Neural crest cell (in vitro differentiated cells): Measurements from ENCODE around the gene PPP1R3C. TPM values are rescaled to one million over a fixed set of nuclear protein-coding genes. Genes with fewer than 3 reads are reported as not detected.

Source experiments
- DNase-seq: peaks from one replicate; pipeline ENCODE4 v3.0.0; 2021; ENCODE audit warnings: low read depth, mixed read lengths, low spot score
- H3K27ac Mint-ChIP-seq: one replicate; pipeline ENCODE4 v1.8.0; 2021; ENCODE audit warnings: mild to moderate bottlenecking, mixed read lengths; ENCODE audit not compliant: unreplicated experiment
- H3K27me3 Mint-ChIP-seq: 2 replicates; pipeline ENCODE4 v1.8.0; 2021; ENCODE audit warnings: low read depth, mild to moderate bottlenecking, mixed read lengths
- H3K36me3 Mint-ChIP-seq: 2 replicates; pipeline ENCODE4 v1.8.0; 2021; ENCODE audit warnings: low read depth, mild to moderate bottlenecking, mixed read lengths
- H3K4me1 Mint-ChIP-seq: 2 replicates; pipeline ENCODE4 v1.8.0; 2021; ENCODE audit warnings: mixed read lengths
- H3K4me3 Mint-ChIP-seq: one replicate; pipeline ENCODE4 v1.8.0; 2021; ENCODE audit warnings: mild to moderate bottlenecking, mixed read lengths
- H3K9me3 Mint-ChIP-seq: 2 replicates; pipeline ENCODE4 v1.8.0; 2021; ENCODE audit warnings: mixed read lengths
- total RNA-seq: library from RNA; stranded (reverse); gene quantifications from 2 replicates; pipeline ENCODE4 v1.2.1, GENCODE V29; 2021
- TF ChIP-seq, protein P1 (sequence below): fragments of 200-600 bp; sonication (generic); conservative IDR thresholded peaks from 2 replicates; pipeline ENCODE4 v1.5.0; 2021; ENCODE audit warnings: antibody characterized with exemption, mild to moderate bottlenecking

The PPP1R3C gene
- total RNA-seq, 1 donor from 2014 or later = 3.6 TPM

DNA sequence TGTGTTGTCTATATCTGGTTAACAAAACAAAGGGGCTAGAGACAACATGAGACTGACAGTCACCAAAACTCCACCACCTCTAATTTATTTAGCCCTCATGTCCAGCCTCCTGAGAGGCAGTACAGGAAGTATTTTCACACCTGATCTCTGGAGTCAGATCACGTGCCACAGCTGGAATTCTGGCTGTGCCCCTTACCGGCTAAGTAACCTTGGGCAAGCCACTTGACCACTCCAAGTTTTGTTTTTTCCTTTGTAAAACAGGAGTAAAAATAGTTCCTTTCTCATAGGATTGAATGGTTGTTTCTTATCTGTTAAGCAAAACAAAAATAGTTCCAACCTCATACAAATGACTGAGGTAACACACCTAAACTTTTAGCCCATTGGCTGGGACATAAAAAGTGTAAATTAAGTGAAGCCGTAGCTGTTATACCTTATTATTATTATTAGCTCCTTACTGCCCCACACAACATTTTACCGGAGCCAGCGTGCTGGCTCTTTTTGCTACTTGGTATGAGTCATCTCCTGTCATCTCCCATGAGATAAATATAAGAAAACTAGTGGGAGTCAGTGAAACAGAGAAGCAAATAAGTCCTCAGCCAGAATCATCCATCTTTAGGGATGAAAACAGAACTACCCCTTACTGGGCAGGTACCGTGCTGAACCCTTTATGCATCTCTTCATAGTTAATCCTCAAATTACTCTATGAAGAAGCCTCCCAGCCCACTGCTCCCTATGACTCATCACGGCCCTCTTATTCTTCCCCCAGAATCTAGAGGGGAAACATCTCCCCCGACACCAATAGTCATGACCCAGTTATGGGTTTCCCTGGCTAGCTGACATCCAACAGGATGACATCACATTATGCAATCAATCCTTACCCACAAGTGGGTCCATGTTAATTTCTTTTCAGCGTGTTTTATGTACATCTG, 44.9 kb downstream of the PPP1R3C start:
- TF ChIP-seq, protein P1, sequence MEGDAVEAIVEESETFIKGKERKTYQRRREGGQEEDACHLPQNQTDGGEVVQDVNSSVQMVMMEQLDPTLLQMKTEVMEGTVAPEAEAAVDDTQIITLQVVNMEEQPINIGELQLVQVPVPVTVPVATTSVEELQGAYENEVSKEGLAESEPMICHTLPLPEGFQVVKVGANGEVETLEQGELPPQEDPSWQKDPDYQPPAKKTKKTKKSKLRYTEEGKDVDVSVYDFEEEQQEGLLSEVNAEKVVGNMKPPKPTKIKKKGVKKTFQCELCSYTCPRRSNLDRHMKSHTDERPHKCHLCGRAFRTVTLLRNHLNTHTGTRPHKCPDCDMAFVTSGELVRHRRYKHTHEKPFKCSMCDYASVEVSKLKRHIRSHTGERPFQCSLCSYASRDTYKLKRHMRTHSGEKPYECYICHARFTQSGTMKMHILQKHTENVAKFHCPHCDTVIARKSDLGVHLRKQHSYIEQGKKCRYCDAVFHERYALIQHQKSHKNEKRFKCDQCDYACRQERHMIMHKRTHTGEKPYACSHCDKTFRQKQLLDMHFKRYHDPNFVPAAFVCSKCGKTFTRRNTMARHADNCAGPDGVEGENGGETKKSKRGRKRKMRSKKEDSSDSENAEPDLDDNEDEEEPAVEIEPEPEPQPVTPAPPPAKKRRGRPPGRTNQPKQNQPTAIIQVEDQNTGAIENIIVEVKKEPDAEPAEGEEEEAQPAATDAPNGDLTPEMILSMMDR = no peak
- peaks cover 28% of the 10 kb centered on the region for H3K4me1 Mint-ChIP-seq
- no peak overlapping the region for H3K27ac Mint-ChIP-seq
- no peak overlapping the region for H3K4me3 Mint-ChIP-seq
- peaks cover 2% of the 10 kb centered on the region for H3K36me3 Mint-ChIP-seq
- H3K9me3 Mint-ChIP-seq = peaks cover 2% of the 10 kb centered on the region
- no peak for DNase-seq
- peaks cover 3% of the 10 kb centered on the region for H3K27me3 Mint-ChIP-seq

DNA sequence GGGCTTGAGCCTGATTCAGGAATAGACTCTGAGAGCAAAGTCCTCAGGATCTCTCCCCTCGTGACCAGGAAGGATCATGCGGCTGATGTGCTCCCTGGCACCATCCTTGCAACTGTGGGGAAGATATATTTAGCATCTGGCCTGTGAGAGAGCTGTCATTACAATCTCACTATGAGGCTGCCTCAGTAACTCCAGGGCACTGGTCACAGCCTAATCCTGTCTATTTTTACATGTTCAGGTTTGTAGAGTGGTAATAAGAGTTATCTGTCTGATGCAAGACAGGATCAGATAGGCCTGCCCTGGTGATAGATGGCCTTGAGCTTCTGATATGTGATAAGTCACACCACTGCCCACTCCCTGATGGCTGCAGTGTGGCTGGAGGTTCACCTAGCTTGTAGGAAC, 50.7 kb downstream of the PPP1R3C start:
- DNase-seq = no peak
- Mint-ChIP-seq H3K4me1 (no peaks in the 10 kb centered on the region), H3K9me3 (peaks cover 10% of the 10 kb centered on the region), H3K27ac (no peak overlapping the region), H3K36me3 (peaks cover 4% of the 10 kb centered on the region), H3K4me3 (no peak overlapping the region), H3K27me3 (peaks cover 3% of the 10 kb centered on the region)
- TF ChIP-seq, protein P1 = no peak

DNA sequence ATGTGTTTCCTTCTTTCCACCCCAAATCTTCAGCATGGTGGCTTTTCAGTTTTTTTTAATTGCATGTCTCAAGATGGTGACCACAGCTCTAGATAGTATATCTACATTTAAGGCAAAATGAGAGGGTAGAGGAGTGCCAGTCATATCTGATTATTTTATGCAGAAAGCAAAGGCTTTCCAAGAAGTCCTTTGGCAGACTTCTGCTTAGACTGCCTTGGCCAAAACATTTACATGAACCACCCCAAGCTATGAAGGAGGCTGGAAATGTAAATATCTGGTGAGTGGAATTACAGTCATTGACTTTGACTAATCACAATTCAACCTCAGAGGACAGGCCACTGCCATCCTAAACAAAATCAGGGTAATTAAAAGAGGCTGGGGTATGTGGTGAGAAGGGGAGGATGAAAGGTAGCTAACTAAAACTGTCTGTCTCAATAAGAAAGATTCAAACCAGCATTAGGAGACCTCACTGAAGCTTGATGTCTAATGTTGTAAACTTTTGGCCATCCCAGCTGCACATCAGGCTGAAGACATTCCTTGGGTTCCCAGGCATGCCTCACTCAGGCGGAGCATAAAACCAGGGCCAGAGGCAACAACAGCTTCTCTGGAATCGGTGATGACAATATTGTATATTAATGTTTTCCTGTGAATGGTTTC, 53.4 kb downstream of the PPP1R3C start:
- no peaks in the 10 kb centered on the region for H3K27me3 Mint-ChIP-seq
- peaks cover 17% of the 10 kb centered on the region for H3K4me1 Mint-ChIP-seq
- H3K27ac Mint-ChIP-seq = no peak overlapping the region
- no peak overlapping the region for H3K4me3 Mint-ChIP-seq
- H3K36me3 Mint-ChIP-seq = peaks cover 5% of the 10 kb centered on the region
- no peak for DNase-seq
- peaks cover 8% of the 10 kb centered on the region for H3K9me3 Mint-ChIP-seq
- TF ChIP-seq, protein P1 = no peak

Other genes with a start within 250 kb of the PPP1R3C start
- gene HECTD2, start 222.7 kb downstream of the PPP1R3C start, total RNA-seq = 22.1 and 23.2 TPM in 2 replicates
- gene TNKS2, start 165.4 kb upstream of the PPP1R3C start, total RNA-seq = 44.5 and 45.7 TPM in 2 replicates